ENCODE data around the gene EML1.

EML1 gene

GRCh38 chr14:99793213-99794150, at the start of gene EML1:
EML1 (plus strand) TSS chr14:99793413; CDS start chr14:99793477, 64 bp downstream.
- DNase-seq (ENCODE audit: low read depth in 2 of 2), result peak; percentile 51 to 62

- no peak for DNase-seq (ENCODE audit: low read depth in 2 of 2)
Measured at GRCh38 chr14:99744199-99744872, 48.9 kb upstream of the EML1 start.

- DNase-seq (ENCODE audit: low read depth in 2 of 2), result no peak
Measured at GRCh38 chr14:99744873-99745224, 48.4 kb upstream of the EML1 start.

GRCh38 chr14:99745307-99745951, 47.8 kb upstream of the EML1 start:
- no peak for DNase-seq (ENCODE audit: low read depth in 2 of 2)

GRCh38 chr14:99747167-99747566, 46.0 kb upstream of the EML1 start:
- DNase-seq (ENCODE audit: low read depth in 2 of 2), result no peak

- DNase-seq (ENCODE audit: low read depth in 2 of 2), result no peak
Measured at GRCh38 chr14:99747582-99748330, 45.5 kb upstream of the EML1 start.

GRCh38 chr14:99748529-99748928, 44.7 kb upstream of the EML1 start:
- no peak for DNase-seq (ENCODE audit: low read depth in 2 of 2)

GRCh38 chr14:99749142-99749541, 44.1 kb upstream of the EML1 start:
- DNase-seq (ENCODE audit: low read depth in 2 of 2), result no peak

GRCh38 chr14:99749763-99750715, 43.2 kb upstream of the EML1 start:
- no peak for DNase-seq (ENCODE audit: low read depth in 2 of 2)

GRCh38 chr14:99750746-99751450, 42.3 kb upstream of the EML1 start:
- no peak for DNase-seq (ENCODE audit: low read depth in 2 of 2)

GRCh38 chr14:99751539-99752485, 41.4 kb upstream of the EML1 start:
- no peak for DNase-seq (ENCODE audit: low read depth in 2 of 2)

- no peak for DNase-seq (ENCODE audit: low read depth in 2 of 2)
Measured at GRCh38 chr14:99752486-99753121, 40.6 kb upstream of the EML1 start.

- no peak for DNase-seq (ENCODE audit: low read depth in 2 of 2)
Measured at GRCh38 chr14:99753225-99754140, 39.7 kb upstream of the EML1 start.

GRCh38 chr14:99754141-99755067, 38.8 kb upstream of the EML1 start:
- DNase-seq (ENCODE audit: low read depth in 2 of 2), result no peak

GRCh38 chr14:99755068-99755405, 38.2 kb upstream of the EML1 start:
- DNase-seq (ENCODE audit: low read depth in 2 of 2), result no peak
